ENCODE measurements around the gene CIDEC. TPM values are rescaled to one million over a fixed set of nuclear protein-coding genes. Genes with fewer than 3 reads are reported as not detected.
"Not testable (repeated sequence)": the region's sequence is repeated elsewhere in the genome, so short reads cannot be mapped to it uniquely, and the experiment has no call there.

Gene CIDEC
- total RNA-seq, 6 experiments from 2014 or later: not detected

DNA sequence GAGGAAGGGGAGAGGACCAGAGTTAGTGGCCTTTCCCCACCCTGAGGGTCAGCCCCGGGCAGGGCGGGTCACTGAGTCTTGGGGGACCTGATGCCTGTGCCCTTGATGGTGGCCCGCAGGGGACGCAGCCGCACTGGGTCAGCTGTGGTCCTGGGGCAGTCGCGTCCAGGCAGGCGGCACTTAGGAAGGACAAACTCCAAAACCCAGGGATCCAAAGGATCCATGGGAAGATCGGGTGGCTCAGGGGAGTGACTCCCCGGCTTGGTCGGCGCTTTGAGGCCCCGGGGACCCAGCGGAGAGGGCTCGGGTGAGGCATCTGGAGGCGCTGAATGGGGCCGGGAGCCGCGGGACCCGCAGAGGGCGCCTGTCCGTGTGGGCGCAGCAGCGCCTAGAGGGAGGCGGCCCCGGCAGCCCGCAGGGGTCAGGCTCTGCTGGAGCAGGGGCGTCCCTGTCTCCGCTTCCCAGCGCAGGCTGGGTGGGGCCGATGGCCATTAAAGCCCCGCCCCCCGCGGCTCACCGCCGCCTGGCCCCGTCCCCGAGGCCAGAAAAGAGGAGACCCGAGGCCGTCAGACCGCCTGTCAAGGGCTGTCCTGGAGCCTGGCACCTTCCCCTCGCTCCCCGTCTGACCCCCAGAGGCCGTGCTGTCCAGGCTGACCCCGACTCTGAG lies 17.5 kb downstream of the CIDEC start:
- Mint-ChIP-seq H3K4me1 (ENCODE audit: low read depth) (peaks cover 6% of the 10 kb centered on the region), H3K27me3 (ENCODE audit: insufficient read depth) (no peaks in the 10 kb centered on the region), H3K4me3 (no peak overlapping the region), H3K27ac (no peak overlapping the region), H3K36me3 (ENCODE audit: low read depth) (no peaks in the 10 kb centered on the region), H3K9me3 (no peaks in the 10 kb centered on the region)
- TF ChIP-seq, protein P1, sequence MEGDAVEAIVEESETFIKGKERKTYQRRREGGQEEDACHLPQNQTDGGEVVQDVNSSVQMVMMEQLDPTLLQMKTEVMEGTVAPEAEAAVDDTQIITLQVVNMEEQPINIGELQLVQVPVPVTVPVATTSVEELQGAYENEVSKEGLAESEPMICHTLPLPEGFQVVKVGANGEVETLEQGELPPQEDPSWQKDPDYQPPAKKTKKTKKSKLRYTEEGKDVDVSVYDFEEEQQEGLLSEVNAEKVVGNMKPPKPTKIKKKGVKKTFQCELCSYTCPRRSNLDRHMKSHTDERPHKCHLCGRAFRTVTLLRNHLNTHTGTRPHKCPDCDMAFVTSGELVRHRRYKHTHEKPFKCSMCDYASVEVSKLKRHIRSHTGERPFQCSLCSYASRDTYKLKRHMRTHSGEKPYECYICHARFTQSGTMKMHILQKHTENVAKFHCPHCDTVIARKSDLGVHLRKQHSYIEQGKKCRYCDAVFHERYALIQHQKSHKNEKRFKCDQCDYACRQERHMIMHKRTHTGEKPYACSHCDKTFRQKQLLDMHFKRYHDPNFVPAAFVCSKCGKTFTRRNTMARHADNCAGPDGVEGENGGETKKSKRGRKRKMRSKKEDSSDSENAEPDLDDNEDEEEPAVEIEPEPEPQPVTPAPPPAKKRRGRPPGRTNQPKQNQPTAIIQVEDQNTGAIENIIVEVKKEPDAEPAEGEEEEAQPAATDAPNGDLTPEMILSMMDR (IDR thresholded peaks at IDR 0.05): peak; percentile 72
- peak; percentile 31 for DNase-seq

DNA sequence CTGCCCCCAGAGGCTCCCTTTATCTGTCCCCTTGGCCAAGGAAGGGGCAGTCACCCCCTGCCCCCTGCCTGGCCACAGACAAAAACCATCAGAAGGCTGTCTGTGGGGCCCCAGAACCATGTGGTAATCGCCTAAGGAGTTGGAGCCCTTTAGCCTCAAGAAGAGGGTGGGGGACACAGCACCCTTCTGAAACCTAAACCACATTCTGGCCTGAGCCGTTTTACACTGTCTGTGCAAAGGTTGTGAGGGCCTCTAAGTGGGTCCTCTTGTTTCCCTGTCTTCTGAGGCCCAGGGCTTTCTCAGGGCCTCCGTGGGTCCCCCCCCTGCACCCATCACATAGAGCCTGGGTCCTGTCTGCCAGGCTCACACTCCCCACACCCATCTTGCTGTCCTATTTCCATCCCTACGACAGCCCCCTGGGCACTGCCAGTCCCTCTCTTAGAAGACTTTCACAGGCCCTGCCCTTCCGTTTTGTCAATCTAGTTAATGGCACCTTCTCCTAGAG lies 18.4 kb downstream of the CIDEC start:
- TF ChIP-seq, protein P1 (IDR thresholded peaks at IDR 0.05): no peak
- Mint-ChIP-seq H3K36me3 (ENCODE audit: low read depth) (no peaks in the 10 kb centered on the region), H3K4me3 (no peak overlapping the region), H3K27ac (no peak overlapping the region), H3K27me3 (ENCODE audit: insufficient read depth) (peaks cover 2% of the 10 kb centered on the region; the same call in 1 of the 2 replicates), H3K9me3 (no peaks in the 10 kb centered on the region), H3K4me1 (ENCODE audit: low read depth) (peaks cover 6% of the 10 kb centered on the region)
- DNase-seq: no peak

DNA sequence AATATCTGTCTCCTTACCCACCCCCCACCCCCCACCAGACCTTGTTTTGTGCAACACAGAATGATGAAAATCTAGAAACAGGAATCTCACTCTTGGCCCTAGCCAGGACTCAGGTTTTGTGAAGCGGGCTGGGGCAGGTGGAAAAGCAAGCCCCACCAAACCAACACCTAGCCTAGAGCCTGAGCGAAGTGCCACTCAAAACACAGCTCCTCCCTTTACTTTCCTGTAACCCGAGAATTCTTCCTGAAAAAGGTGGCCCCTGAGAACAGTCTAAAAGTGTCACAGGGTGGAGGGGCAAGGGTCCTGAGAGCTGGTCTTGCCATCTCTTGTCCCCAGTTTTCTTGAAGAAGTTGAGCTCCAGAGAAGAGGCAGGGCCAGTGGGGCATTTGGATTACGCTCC lies 18.9 kb downstream of the CIDEC start:
- TF ChIP-seq, protein P1 (IDR thresholded peaks at IDR 0.05): no peak
- no peaks in the 10 kb centered on the region for H3K36me3 Mint-ChIP-seq (ENCODE audit: low read depth)
- H3K27me3 Mint-ChIP-seq (ENCODE audit: insufficient read depth): peaks cover 3% of the 10 kb centered on the region; the same call in 1 of the 2 replicates
- peaks cover 6% of the 10 kb centered on the region for H3K4me1 Mint-ChIP-seq (ENCODE audit: low read depth)
- no peak for DNase-seq
- no peak overlapping the region for H3K27ac Mint-ChIP-seq
- no peak overlapping the region for H3K4me3 Mint-ChIP-seq
- H3K9me3 Mint-ChIP-seq: no peaks in the 10 kb centered on the region

DNA sequence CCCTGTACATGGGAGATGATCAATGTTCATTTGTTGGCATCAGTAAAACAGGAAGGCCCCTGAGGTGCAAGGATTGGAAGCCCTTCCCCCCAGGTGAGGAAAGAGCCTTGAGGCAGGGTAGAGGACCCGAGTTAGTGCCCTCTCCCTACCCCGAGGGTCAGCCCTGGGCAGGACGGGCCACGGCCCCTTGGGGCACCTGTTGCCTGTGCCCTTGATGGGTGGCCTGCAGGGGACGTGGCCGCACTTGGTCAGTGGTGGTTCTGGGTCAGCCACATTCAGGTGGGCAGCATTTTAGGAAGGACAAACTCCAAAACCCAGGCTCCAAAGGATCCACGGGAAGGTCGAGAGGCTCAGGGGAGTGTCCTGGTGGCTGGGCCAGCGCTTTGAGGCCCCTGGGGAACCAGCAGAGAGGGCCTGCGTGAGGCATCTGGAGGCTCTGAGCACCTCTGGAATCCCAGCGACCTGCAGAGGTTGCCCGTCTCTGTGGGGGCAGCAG lies 20.5 kb downstream of the CIDEC start:
- Mint-ChIP-seq H3K9me3 (no peaks in the 10 kb centered on the region), H3K27me3 (ENCODE audit: insufficient read depth) (peaks cover 3% of the 10 kb centered on the region; the same call in 1 of the 2 replicates), H3K4me3 (no peak overlapping the region), H3K4me1 (ENCODE audit: low read depth) (peaks cover 5% of the 10 kb centered on the region), H3K36me3 (ENCODE audit: low read depth) (no peaks in the 10 kb centered on the region), H3K27ac (no peak overlapping the region)
- TF ChIP-seq, protein P1 (IDR thresholded peaks at IDR 0.05): no peak
- DNase-seq: no peak

DNA sequence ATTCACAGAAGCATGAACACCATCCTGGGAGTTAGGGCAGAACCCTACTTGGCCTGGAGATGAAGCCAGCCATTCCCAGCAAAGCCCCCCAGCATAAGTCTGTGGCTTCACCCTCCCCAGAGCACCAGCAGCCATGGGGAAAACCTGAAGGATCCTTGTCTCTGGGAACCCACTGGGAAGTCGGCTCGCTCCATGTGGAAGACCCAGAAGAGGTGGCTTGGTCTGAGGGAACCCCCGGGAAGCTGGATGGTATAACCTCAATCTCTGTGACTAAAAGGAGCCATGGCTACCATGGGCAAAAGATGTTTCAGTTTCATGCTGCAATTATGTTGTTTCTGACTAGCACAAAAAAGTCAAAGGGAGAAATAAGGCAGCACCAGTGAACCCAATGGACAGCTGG lies 24.5 kb downstream of the CIDEC start:
- Mint-ChIP-seq H3K4me3 (no peak overlapping the region), H3K27me3 (ENCODE audit: insufficient read depth) (peaks cover 4% of the 10 kb centered on the region), H3K4me1 (ENCODE audit: low read depth) (no peaks in the 10 kb centered on the region), H3K27ac (no peak overlapping the region), H3K36me3 (ENCODE audit: low read depth) (no peaks in the 10 kb centered on the region), H3K9me3 (no peaks in the 10 kb centered on the region)
- TF ChIP-seq, protein P1 (IDR thresholded peaks at IDR 0.05): no peak
- no peak for DNase-seq

DNA sequence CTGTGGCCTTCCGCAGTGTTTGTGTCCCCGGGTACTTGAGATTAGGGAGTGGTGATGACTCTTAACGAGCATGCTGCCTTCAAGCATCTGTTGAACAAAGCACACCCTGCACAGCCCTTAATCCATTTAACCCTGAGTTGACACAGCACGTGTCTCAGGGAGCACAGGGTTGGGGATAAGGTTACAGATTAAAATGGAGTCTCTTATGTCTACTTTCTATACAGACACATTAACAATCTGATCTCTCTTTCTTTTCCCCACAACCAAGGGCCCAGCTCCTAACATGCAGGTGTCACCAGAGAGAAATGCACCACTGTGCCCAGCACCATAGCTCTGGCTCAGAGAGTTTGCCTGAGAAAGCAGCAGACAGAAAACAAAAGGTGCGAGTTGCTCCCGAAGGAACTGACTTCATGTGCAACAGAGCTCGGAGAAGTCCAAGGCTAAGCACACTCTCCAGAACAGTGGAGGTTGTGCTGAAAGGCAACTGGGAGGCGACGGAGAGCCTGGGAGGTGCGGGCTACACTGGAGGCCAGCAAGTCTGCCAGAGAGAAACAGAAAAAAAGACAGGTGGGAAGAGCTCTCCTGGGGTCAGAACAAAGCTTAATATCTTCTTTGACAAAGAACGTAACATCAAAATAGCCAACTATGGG lies 25.6 kb downstream of the CIDEC start:
- H3K27me3 Mint-ChIP-seq (ENCODE audit: insufficient read depth); H3K36me3 Mint-ChIP-seq (ENCODE audit: low read depth); H3K27ac Mint-ChIP-seq; H3K4me1 Mint-ChIP-seq (ENCODE audit: low read depth); DNase-seq; H3K9me3 Mint-ChIP-seq; H3K4me3 Mint-ChIP-seq: not testable (repeated sequence)

Data from HFFc6 (cell line).